ENCODE data around the gene VIT.

Gene VIT

GRCh38 chr2:36696533-36696932 lies at the start of gene VIT:
Gene VIT (plus strand): TSS chr2:36696707. CDS start chr2:36716371, 19,664 bp downstream.
- Histone ChIP-seq H2AFZ (ENCODE audit: low read length) (no peak within 1 kb of the TSS), H3K36me3 (ENCODE audit: insufficient read depth, low read length) (no peaks in the 10 kb centered on the region), H3K79me2 (ENCODE audit: insufficient read depth, low read length) (no peaks in the 10 kb centered on the region), H3K27me3 (ENCODE audit: insufficient read depth, low read length, poor library complexity, severe bottlenecking) (no peaks in the 10 kb centered on the region), H3K4me2 (ENCODE audit: low read depth, low read length, poor library complexity, severe bottlenecking) (no peak within 1 kb of the TSS), H3K4me1 (ENCODE audit: insufficient read depth, low read length, poor library complexity, severe bottlenecking) (no peaks in the 10 kb centered on the region), H3K9me3 (ENCODE audit: insufficient read depth, low read depth, low read length) (no peaks in the 10 kb centered on the region), H4K20me1 (ENCODE audit: insufficient read depth, low read length, poor library complexity, severe bottlenecking) (no peaks in the 10 kb centered on the region), H3F3A (ENCODE audit: low read depth) (no peaks in the 10 kb centered on the region), H3K9me2 (replicated peaks; ENCODE audit: low read depth, low read length) (no peaks in the 10 kb centered on the region), H3K9ac (ENCODE audit: low read depth, low read length, poor library complexity, severe bottlenecking) (no peak within 1 kb of the TSS), H3K4me3 (ENCODE audit: low read length, poor library complexity, severe bottlenecking) (no peak within 1 kb of the TSS)
- TF ChIP-seq EZH2phosphoT487 (IDR thresholded peaks at IDR 0.05; ENCODE audit: borderline replicate concordance) = no peak
- TF ChIP-seq CTCF (conservative IDR thresholded peaks at IDR 0.05; ENCODE audit: low read length) = no peak

GRCh38 chr2:36650031-36650829 lies 46.3 kb upstream of the VIT start:
- Histone ChIP-seq H3K4me3 (ENCODE audit: low read length, poor library complexity, severe bottlenecking) (no peak overlapping the region), H3K4me2 (ENCODE audit: low read depth, low read length, poor library complexity, severe bottlenecking) (no peak overlapping the region), H3K27me3 (ENCODE audit: insufficient read depth, low read length, poor library complexity, severe bottlenecking) (no peaks in the 10 kb centered on the region), H2AFZ (ENCODE audit: low read length) (no peak overlapping the region), H4K20me1 (ENCODE audit: insufficient read depth, low read length, poor library complexity, severe bottlenecking) (no peaks in the 10 kb centered on the region), H3K9me2 (replicated peaks; ENCODE audit: low read depth, low read length) (no peaks in the 10 kb centered on the region), H3K9ac (ENCODE audit: low read depth, low read length, poor library complexity, severe bottlenecking) (no peak overlapping the region), H3K79me2 (ENCODE audit: insufficient read depth, low read length) (no peaks in the 10 kb centered on the region), H3F3A (ENCODE audit: low read depth) (no peaks in the 10 kb centered on the region), H3K4me1 (ENCODE audit: insufficient read depth, low read length, poor library complexity, severe bottlenecking) (no peaks in the 10 kb centered on the region), H3K36me3 (ENCODE audit: insufficient read depth, low read length) (no peaks in the 10 kb centered on the region), H3K9me3 (ENCODE audit: insufficient read depth, low read depth, low read length) (no peaks in the 10 kb centered on the region)
- TF ChIP-seq EZH2phosphoT487 (IDR thresholded peaks at IDR 0.05; ENCODE audit: borderline replicate concordance) (no peak), CTCF (conservative IDR thresholded peaks at IDR 0.05; ENCODE audit: low read length) (no peak)

- Histone ChIP-seq H3K9me3 (ENCODE audit: insufficient read depth, low read depth, low read length) (no peaks in the 10 kb centered on the region), H3K27me3 (ENCODE audit: insufficient read depth, low read length, poor library complexity, severe bottlenecking) (no peaks in the 10 kb centered on the region), H3K4me1 (ENCODE audit: insufficient read depth, low read length, poor library complexity, severe bottlenecking) (no peaks in the 10 kb centered on the region), H3K4me3 (ENCODE audit: low read length, poor library complexity, severe bottlenecking) (no peak overlapping the region), H3F3A (ENCODE audit: low read depth) (no peaks in the 10 kb centered on the region), H3K9me2 (replicated peaks; ENCODE audit: low read depth, low read length) (no peaks in the 10 kb centered on the region), H4K20me1 (ENCODE audit: insufficient read depth, low read length, poor library complexity, severe bottlenecking) (no peaks in the 10 kb centered on the region), H2AFZ (ENCODE audit: low read length) (no peak overlapping the region), H3K4me2 (ENCODE audit: low read depth, low read length, poor library complexity, severe bottlenecking) (no peak overlapping the region), H3K79me2 (ENCODE audit: insufficient read depth, low read length) (no peaks in the 10 kb centered on the region), H3K9ac (ENCODE audit: low read depth, low read length, poor library complexity, severe bottlenecking) (no peak overlapping the region), H3K36me3 (ENCODE audit: insufficient read depth, low read length) (no peaks in the 10 kb centered on the region)
- TF ChIP-seq EZH2phosphoT487 (IDR thresholded peaks at IDR 0.05; ENCODE audit: borderline replicate concordance) (no peak), CTCF (conservative IDR thresholded peaks at IDR 0.05; ENCODE audit: low read length) (no peak)
These were observed 43.4 kb upstream of the VIT start for GRCh38 chr2:36653155-36653554.

Data from Loucy (cell line).